ENCODE results near the gene CNN3. TPM values are rescaled to one million over a fixed set of nuclear protein-coding genes. Genes with fewer than 3 reads are reported as not detected.
A peak's percentile ranks its signal among the peaks of the same experiment; 100 is the strongest.

Gene CNN3
- polyA plus RNA-seq, 1 of the 3 experiments (the other 2 are of a cell fraction) = 204 TPM

GRCh38 chr1:94966033-94966432, 39.1 kb upstream of the CNN3 start:
- Histone ChIP-seq H3K27ac (ENCODE audit: low read depth in 2 of 2, low read length in 1 of 2) (peak overlapping the region in 1 of 2 experiments; percentile 0; a peak in 2 of 4 replicates), H2AFZ (ENCODE audit: low read depth) (no peak overlapping the region), H3K9ac (no peak overlapping the region), H3K4me2 (no peak overlapping the region), H4K20me1 (ENCODE audit: insufficient read depth) (no peaks in the 10 kb centered on the region), H3K9me2 (no peaks in the 10 kb centered on the region), H3K36me3 (replicated peaks in 1 of 2; ENCODE audit: control insufficient read depth in 1 of 2, insufficient read depth in 2 of 2, low read length in 1 of 2) (no peaks in the 10 kb centered on the region), H3K27me3 (ENCODE audit: insufficient read depth) (no peaks in the 10 kb centered on the region), H3F3A (replicated peaks; ENCODE audit: insufficient read depth) (peaks cover 4% of the 10 kb centered on the region), H3K4me1 (ENCODE audit: control insufficient read depth in 1 of 2, insufficient read depth in 2 of 2, low read depth in 1 of 2, low read length in 1 of 2) (peaks cover 5 to 8% of the 10 kb centered on the region in 2 experiments), H3K79me2 (ENCODE audit: insufficient read depth) (no peaks in the 10 kb centered on the region), H3K9me3 (no peaks in the 10 kb centered on the region), H3K4me3 (ENCODE audit: low read depth in 2 of 2, low read length in 1 of 2) (no peak overlapping the region)
- ChIA-PET CTCF (interaction anchor here (1.8 kb wide), 1 partner anchor 112 kb away, joined by 7 read pairs; no protein-coding TSS in a partner anchor), POLR2A (no interaction called here)
- DNase-seq = no peak
- TF ChIP-seq FOXJ3 (CRISPR knock-in tag; IDR thresholded peaks at IDR 0.05) = no peak
- TF ChIP-seq MXI1 (IDR thresholded peaks at IDR 0.05; ENCODE audit: low read depth, low read length) = no peak
- TF ChIP-seq EP300 (IDR thresholded peaks at IDR 0.05; ENCODE audit: borderline replicate concordance in 1 of 2, low read depth in 1 of 2, low read length in 1 of 2) = no peak; a peak in 1 of 4 replicates
- TF ChIP-seq RCOR1 (IDR thresholded peaks at IDR 0.05; ENCODE audit: low read length) = 0 out of 2 replicates have a peak, but pooled peaks have one; percentile 12
- TF ChIP-seq POLR2AphosphoS5 (IDR thresholded peaks at IDR 0.05; ENCODE audit: low read depth, low read length) = no peak
- TF ChIP-seq CHD2 (IDR thresholded peaks at IDR 0.05; ENCODE audit: low read length, partially characterized antibody) = peak; percentile 26
- TF ChIP-seq EZH2phosphoT487 (IDR thresholded peaks at IDR 0.05; ENCODE audit: borderline replicate concordance, low read depth) = no peak
- TF ChIP-seq USF2 (IDR thresholded peaks at IDR 0.05; ENCODE audit: borderline replicate concordance, low read depth, low read length) = no peak
- TF ChIP-seq CTCF (IDR thresholded peaks at IDR 0.05) = no peak
- WGBS (ENCODE audit: low lambda C conversion rate) = 49% methylated on average over 1 of the region's 1 CpG

GRCh38 chr1:94963864-94964263, 37.0 kb upstream of the CNN3 start:
- Histone ChIP-seq H3K27me3 (ENCODE audit: insufficient read depth) (no peaks in the 10 kb centered on the region), H3F3A (replicated peaks; ENCODE audit: insufficient read depth) (no peaks in the 10 kb centered on the region), H3K79me2 (ENCODE audit: insufficient read depth) (no peaks in the 10 kb centered on the region), H3K9me2 (no peaks in the 10 kb centered on the region), H3K4me2 (no peak overlapping the region), H2AFZ (ENCODE audit: low read depth) (no peak overlapping the region), H3K27ac (ENCODE audit: low read depth in 2 of 2, low read length in 1 of 2) (no peak overlapping the region), H3K9me3 (no peaks in the 10 kb centered on the region), H3K9ac (no peak overlapping the region), H3K4me3 (ENCODE audit: low read depth in 2 of 2, low read length in 1 of 2) (no peak overlapping the region), H3K36me3 (replicated peaks in 1 of 2; ENCODE audit: control insufficient read depth in 1 of 2, insufficient read depth in 2 of 2, low read length in 1 of 2) (no peaks in the 10 kb centered on the region), H3K4me1 (ENCODE audit: control insufficient read depth in 1 of 2, insufficient read depth in 2 of 2, low read depth in 1 of 2, low read length in 1 of 2) (peaks cover 0 to 6% of the 10 kb centered on the region in 2 experiments; a peak in 1 of 4 replicates), H4K20me1 (ENCODE audit: insufficient read depth) (no peaks in the 10 kb centered on the region)
- WGBS (ENCODE audit: low lambda C conversion rate) = 85% methylated on average over 8 of the region's 8 CpGs
- TF ChIP-seq CHD2 (IDR thresholded peaks at IDR 0.05; ENCODE audit: low read length, partially characterized antibody) (no peak), EP300 (IDR thresholded peaks at IDR 0.05; ENCODE audit: borderline replicate concordance in 1 of 2, low read depth in 1 of 2, low read length in 1 of 2) (no peak), NFIC (IDR thresholded peaks at IDR 0.05; ENCODE audit: borderline replicate concordance) (no peak), TEAD4 (IDR thresholded peaks at IDR 0.05; ENCODE audit: borderline replicate concordance, insufficient read depth) (no peak), PBX3 (IDR thresholded peaks at IDR 0.05) (no peak), IRF3 (IDR thresholded peaks at IDR 0.05; ENCODE audit: low read depth, low read length) (no peak), MEF2A (IDR thresholded peaks at IDR 0.05; ENCODE audit: borderline replicate concordance, low read depth) (no peak), TAF1 (IDR thresholded peaks at IDR 0.05; ENCODE audit: borderline replicate concordance, low read depth, low read length) (no peak), RXRA (IDR thresholded peaks at IDR 0.05; ENCODE audit: borderline replicate concordance, low read depth) (no peak), NRF1 (IDR thresholded peaks at IDR 0.05; ENCODE audit: low read depth, low read length) (no peak), MAX (IDR thresholded peaks at IDR 0.05; ENCODE audit: low read depth) (no peak), CTCF (IDR thresholded peaks at IDR 0.05) (no peak)
- DNase-seq = no peak
- POLR2A ChIA-PET = no interaction called here
- CTCF ChIA-PET = interaction anchor here (0.7 kb wide), 2 partner anchors 13 to 77 kb away, joined by 4 read pairs; no protein-coding TSS in a partner anchor
